Heart right ventricle (tissue), 16 donors: ENCODE data around the gene ECI1. TPM values are rescaled to one million over a fixed set of nuclear protein-coding genes. Genes with fewer than 3 reads are reported as not detected.
A peak's percentile ranks its signal among the peaks of the same experiment; 100 is the strongest.

ENCODE experiments used
- ATAC-seq, 8 donors: fragments of 200-7000 bp; cut with Tn5 transposase; one replicate each; pipeline ENCODE4 v1.9.1; 2020; ENCODE audit warnings: mild to moderate bottlenecking in 8 of 8, moderate library complexity in 8 of 8, moderate number of reproducible peaks in 1 of 8
- DNase-seq, 2 donors: peaks; one replicate each; pipeline ENCODE4 v3.0.0-alpha.2; 2020
- H3K27ac ChIP-seq, 10 donors: fragments of 200-600 bp; sonication (generic) in 2 of 10; one replicate each; pipeline versions ENCODE4 v1.5.0 to v1.8.0; 2020 to 2022; ENCODE audit warnings: mild to moderate bottlenecking in 3 of 10
- H3K27me3 ChIP-seq, 7 donors: fragments of 200-600 bp; one replicate each; pipeline ENCODE4 v1.8.0; 2021 to 2022; ENCODE audit warnings: mild to moderate bottlenecking in 2 of 7
- H3K36me3 ChIP-seq, 9 donors: fragments of 200-600 bp; sonication (generic) in 1 of 9; one replicate each; pipeline versions ENCODE4 v1.5.0 to v1.8.0; 2020 to 2022; ENCODE audit warnings: mild to moderate bottlenecking in 2 of 9
- H3K4me1 ChIP-seq, 9 donors: fragments of 200-600 bp; sonication (generic) in 1 of 9; one replicate each; pipeline versions ENCODE4 v1.5.0 to v1.8.0; 2020 to 2022; ENCODE audit warnings: mild to moderate bottlenecking in 4 of 9
- H3K4me3 ChIP-seq, 10 donors: fragments of 200-600 bp; sonication (generic) in 2 of 10; one replicate each; pipeline versions ENCODE4 v1.5.0 to v1.8.0; 2020 to 2022; ENCODE audit warnings: mild to moderate bottlenecking in 7 of 10, moderate library complexity in 2 of 10
- H3K9me3 ChIP-seq, 11 donors: fragments of 200-600 bp in 10 of 11; sonication (generic) in 2 of 11; one replicate each; pipeline versions ENCODE4 v1.5.0 to v1.8.0; 2013 to 2022; ENCODE audit warnings: mild to moderate bottlenecking in 2 of 11, control low read depth in 1 of 11, moderate library complexity in 1 of 11
- CTCF ChIP-seq, 9 donors: fragments of 200-600 bp; sonication (generic) in 2 of 9; IDR thresholded peaks; one replicate each; pipeline versions ENCODE4 v1.5.0 to v1.8.0; 2021 to 2022; ENCODE audit warnings: antibody characterized with exemption in 9 of 9, mild to moderate bottlenecking in 5 of 9, moderate library complexity in 1 of 9
- WGBS, 2 donors: extraction: QIAGEN DNeasy Blood & Tissue Kit; methylation state at CpG; one replicate each; pipeline ENCODE4 v1.1.7; 2013; ENCODE audit warnings: inconsistent platforms in 1 of 2; 5-methylcytosine and 5-hydroxymethylcytosine counted together
- intact Hi-C, 10 donors: fragments of 100-400 bp; cut with DNase I; formaldehyde crosslinking; loops; one replicate each; pipeline versions ENCODE4 v1.11.1 to v1.14.2; 2022
- polyA plus RNA-seq, 2 donors: library from polyadenylated mRNA; stranded (reverse); fragments of 200-250 nt; gene quantifications; one replicate each; pipeline ENCODE4 v1.2.3, GENCODE V29; 2013
- total RNA-seq, 10 donors: library from RNA; stranded (reverse); fragmentation: NEBNext Ultra II Directional in 3 of 10; extraction: Animal tissue kit (Norgen Biotek cat#: 25700) in 3 of 10; gene quantifications; one replicate each; pipeline versions ENCODE4 v1.2.1 to v1.2.4, GENCODE V29; 2021 to 2023
- donor health status: Arrhythmogenic right ventricular cardiomyopathy.
- donor health status: ischemic (EF 13 %, LVEDD 7.1; RV severe dilation, severe dysfunction).
- donor health status: healthy with polysubstance abuse.
- donor health status: DM: no; HTN: yes; CAD: no.
- donor health status: DM: no; HTN: no; CAD: no.
- donor health status: ischemic (EF 25% LVEDD 6.9; RV normal size, moderate dysfunction).
- donor health status: ischemic (EF 25% LVEDD 5.7; RV mildly dilated, moderate dysfunction).
- donor health status: healthy.
- donor health status: DM: yes; HTN: yes; CAD: no.
- donor health status: Ischemic cardiomyopathy.
- donor health status: ischemic (EF 35%, LVEDD 5.7; RV mildly dilated, moderate dysfunction).
- donor health status: nonischemic (EF 11% LVEDD 7.7; RV severe dilation, severe dysfunction).
- donor health status: DM: yes; HTN: yes; CAD: no.
- donor health status: PGD.
- donor health status: ischemic (EF 29% LVEDD 5.4; RV normal size, mild dysfunction).
- donor health status: nonischemic (EF 23%, LVEDD 6.1; RV moderate dilation, normal function).

Gene ECI1
- total and polyA plus RNA-seq, 12 donors: 118 to 491 (median 155) TPM

GRCh38 chr16:2298621-2299020 is 47.2 kb upstream of the ECI1 start:
- peaks cover 0 to 57% (median 8%) of the 10 kb centered on the region in 9 donors for H3K36me3 ChIP-seq
- H3K4me1 ChIP-seq: peaks cover 0 to 4% (median 0%) of the 10 kb centered on the region in 9 donors
- no peak overlapping the region for H3K4me3 ChIP-seq
- no peak for DNase-seq
- no peaks in the 10 kb centered on the region for H3K27me3 ChIP-seq
- WGBS, 2 donors: 93 to 95% methylated on average over 9 of the region's 9 CpGs
- H3K27ac ChIP-seq: no peak overlapping the region
- no peaks in the 10 kb centered on the region for H3K9me3 ChIP-seq
- TF ChIP-seq CTCF (IDR thresholded peaks at IDR 0.05): no peak
- intact Hi-C loops: loop anchor here in 2 of 10 donors (2.0 kb wide), 2 partner anchors 20 to 28 kb away; no protein-coding TSS in a partner anchor
- no peak for ATAC-seq

DNA sequence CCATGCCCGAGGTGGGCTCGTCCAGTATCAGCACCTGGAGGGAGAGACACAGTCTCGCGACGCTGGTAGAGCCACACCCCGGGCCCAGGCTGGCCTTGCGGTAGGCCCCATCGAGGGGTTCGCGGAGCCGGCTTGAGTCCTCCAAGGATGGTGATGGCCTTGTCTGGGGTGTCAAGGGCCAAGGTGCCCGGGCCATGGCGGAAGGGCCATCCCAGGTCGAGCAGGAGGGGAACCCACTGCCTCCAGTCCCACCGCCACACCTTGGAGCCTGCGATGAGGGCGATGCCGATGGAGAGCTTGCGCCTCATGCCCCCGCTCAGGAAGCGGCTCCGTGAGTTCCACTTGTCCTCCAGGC is 46.1 kb upstream of the ECI1 start:
- no peak for TF ChIP-seq CTCF (IDR thresholded peaks at IDR 0.05)
- Histone ChIP-seq H3K27ac (no peak overlapping the region), H3K27me3 (no peaks in the 10 kb centered on the region), H3K4me1 (peaks cover 0 to 4% (median 0%) of the 10 kb centered on the region in 9 donors), H3K36me3 (peaks cover 0 to 58% (median 8%) of the 10 kb centered on the region in 9 donors), H3K9me3 (no peaks in the 10 kb centered on the region), H3K4me3 (no peak overlapping the region)
- intact Hi-C loops: no loop called here
- 96 to 97% methylated on average over 21 to 22 of the region's 22 CpGs for WGBS, 2 donors
- ATAC-seq (no peak), DNase-seq (no peak)

- intact Hi-C loops: no loop called here
Measured at GRCh38 chr16:2296661-2297505, 45.5 kb upstream of the ECI1 start.

More at GRCh38 chr16:2296661-2297505, 45.5 kb upstream of the ECI1 start:
- 79 to 80% methylated on average over 23 of the region's 23 CpGs for WGBS, 2 donors
- Histone ChIP-seq H3K27ac (no peak overlapping the region), H3K4me1 (peaks cover 0 to 4% (median 0%) of the 10 kb centered on the region in 9 donors), H3K4me3 (no peak overlapping the region), H3K9me3 (no peaks in the 10 kb centered on the region), H3K27me3 (no peaks in the 10 kb centered on the region), H3K36me3 (peaks cover 0 to 64% (median 8%) of the 10 kb centered on the region in 9 donors)
- ATAC-seq: peak; percentile 28 to 64 (median 48)
- DNase-seq: peak in 1 of 2 donors; percentile 25
- peak in 7 of 9 donors; percentile 37 to 53 (median 44) for TF ChIP-seq CTCF (IDR thresholded peaks at IDR 0.05)
